Thyroid gland (tissue), 4 donors: ENCODE data around the gene OR6B2. TPM values are rescaled to one million over a fixed set of nuclear protein-coding genes. Genes with fewer than 3 reads are reported as not detected.

Experiments used
- DNase-seq, 2 donors: peaks; one replicate each; pipeline ENCODE4 v3.0.0-alpha.2; 2019
- H3K27ac ChIP-seq, 3 donors: fragments of 200-600 bp; sonication (generic); 1 replicate in 2 of 3; 2 replicates in 1 of 3; pipeline ENCODE4 v1.5.1; 2016 to 2019; ENCODE audit warnings: mild to moderate bottlenecking in 1 of 3, moderate library complexity in 1 of 3
- H3K27me3 ChIP-seq: fragments of 200-600 bp; sonication (generic); one replicate; pipeline ENCODE4 v1.5.1; 2019
- H3K36me3 ChIP-seq, 2 donors: fragments of 200-600 bp; sonication (generic); one replicate each; pipeline ENCODE4 v1.5.1; 2016 to 2019
- H3K4me1 ChIP-seq, 2 donors: fragments of 200-600 bp; sonication (generic); one replicate each; pipeline ENCODE4 v1.5.1; 2017 to 2019
- H3K4me3 ChIP-seq, 3 donors: fragments of 200-600 bp; sonication (generic); replicated peaks in 1 of 3; 1 replicate in 2 of 3; 2 replicates in 1 of 3; pipeline ENCODE4 v1.5.1; 2016; ENCODE audit warnings: mild to moderate bottlenecking in 1 of 3
- H3K9me3 ChIP-seq: fragments of 200-600 bp; sonication (generic); one replicate; pipeline ENCODE4 v1.5.1; 2017
- CTCF ChIP-seq, 6 experiments: fragments of 200-600 bp in 3 of 6; fragments of 450-650 bp in 3 of 6; sonication (generic) in 3 of 6; IDR thresholded peaks; one replicate each; pipeline ENCODE4 v1.5.1; 2016 to 2019; ENCODE audit warnings: antibody characterized with exemption in 6 of 6, mild to moderate bottlenecking in 2 of 6, inconsistent platforms in 1 of 6, moderate library complexity in 1 of 6
- POLR2A ChIP-seq, 2 donors: fragments of 450-650 bp; IDR thresholded peaks; one replicate each; pipeline ENCODE4 v1.6.1; 2017; ENCODE audit warnings: antibody characterized with exemption in 2 of 2, mild to moderate bottlenecking in 2 of 2, moderate library complexity in 1 of 2
- WGBS, 2 donors: methylation state at CpG; one replicate each; pipeline ENCODE4 v1.1.5; 2017; 5-methylcytosine and 5-hydroxymethylcytosine counted together
- intact Hi-C: fragments of 100-400 bp; cut with DNase I; formaldehyde crosslinking; loops from one replicate; pipeline ENCODE4 v1.15.1; 2023
- total RNA-seq, 4 donors: library from RNA; depleted of rRNA; stranded (reverse); fragments of >200 nt; gene quantifications; one replicate each; pipeline ENCODE4 v1.2.3, GENCODE V29; 2016

Gene OR6B2
- total RNA-seq, 4 donors from 2014 or later, result not detected

GRCh38 chr2:240024766-240025165, 5.5 kb downstream of the OR6B2 start:
- no peaks in the 10 kb centered on the region for H3K9me3 ChIP-seq
- no peak for DNase-seq
- H3K36me3 ChIP-seq, result peaks cover 12 to 13% of the 10 kb centered on the region in 2 donors
- H3K27me3 ChIP-seq, result no peaks in the 10 kb centered on the region
- peaks cover 10 to 12% of the 10 kb centered on the region in 2 donors for H3K4me1 ChIP-seq
- peak overlapping the region; percentile 78 to 96 (median 91) for H3K4me3 ChIP-seq
- no peak for TF ChIP-seq POLR2A (IDR thresholded peaks at IDR 0.05)
- TF ChIP-seq CTCF (IDR thresholded peaks at IDR 0.05), result no peak
- intact Hi-C loops, result no loop called here
- 0% methylated on average over 16 to 19 of the region's 22 CpGs for WGBS, 2 donors
- H3K27ac ChIP-seq, result peak overlapping the region in 2 of 3 donors; percentile 88 to 89

- H3K4me1 ChIP-seq, result peaks cover 10 to 12% of the 10 kb centered on the region in 2 donors
- DNase-seq, result no peak
- TF ChIP-seq CTCF (IDR thresholded peaks at IDR 0.05) (no peak), POLR2A (IDR thresholded peaks at IDR 0.05) (no peak)
- no peak overlapping the region for H3K4me3 ChIP-seq
- no peaks in the 10 kb centered on the region for H3K27me3 ChIP-seq
- intact Hi-C loops, result no loop called here
- peaks cover 16 to 19% of the 10 kb centered on the region in 2 donors for H3K36me3 ChIP-seq
- 78 to 80% methylated on average over 9 of the region's 9 CpGs for WGBS, 2 donors
- H3K27ac ChIP-seq, result no peak overlapping the region
- H3K9me3 ChIP-seq, result no peaks in the 10 kb centered on the region
Measured at GRCh38 chr2:240023792-240024191, 6.4 kb downstream of the OR6B2 start.

- Histone ChIP-seq H3K4me1 (peaks cover 10 to 12% of the 10 kb centered on the region in 2 donors), H3K4me3 (no peak overlapping the region), H3K9me3 (no peaks in the 10 kb centered on the region), H3K27me3 (no peaks in the 10 kb centered on the region), H3K27ac (no peak overlapping the region), H3K36me3 (peaks cover 38 to 41% of the 10 kb centered on the region in 2 donors)
- TF ChIP-seq POLR2A (IDR thresholded peaks at IDR 0.05), result no peak
- TF ChIP-seq CTCF (IDR thresholded peaks at IDR 0.05), result peak in 5 of 6 experiments; percentile 24 to 76 (median 44)
- intact Hi-C loops, result no loop called here
- WGBS, 2 donors, result 61 to 63% methylated on average over 8 of the region's 9 CpGs
- DNase-seq, result peak; percentile 60 to 65
Measured at GRCh38 chr2:240021488-240022104, 8.6 kb downstream of the OR6B2 start.

GRCh38 chr2:240018071-240018750, 12.0 kb downstream of the OR6B2 start:
- intact Hi-C loops, result no loop called here
- DNase-seq, result no peak
- Histone ChIP-seq H3K36me3 (peaks cover 61 to 64% of the 10 kb centered on the region in 2 donors), H3K27me3 (no peaks in the 10 kb centered on the region), H3K4me1 (peaks cover 0 to under 1% of the 10 kb centered on the region in 2 donors), H3K4me3 (no peak overlapping the region), H3K27ac (no peak overlapping the region), H3K9me3 (no peaks in the 10 kb centered on the region)
- TF ChIP-seq POLR2A (IDR thresholded peaks at IDR 0.05), result no peak
- TF ChIP-seq CTCF (IDR thresholded peaks at IDR 0.05), result no peak
- 95 to 97% methylated on average over 11 of the region's 11 CpGs for WGBS, 2 donors

- intact Hi-C loops, result no loop called here
- Histone ChIP-seq H3K27me3 (no peaks in the 10 kb centered on the region), H3K36me3 (peaks cover 52 to 58% of the 10 kb centered on the region in 2 donors), H3K9me3 (no peaks in the 10 kb centered on the region), H3K4me3 (no peak overlapping the region), H3K4me1 (no peaks in the 10 kb centered on the region), H3K27ac (no peak overlapping the region)
- 92 to 97% methylated on average over 9 of the region's 9 CpGs for WGBS, 2 donors
- DNase-seq, result no peak
- TF ChIP-seq CTCF (IDR thresholded peaks at IDR 0.05) (no peak), POLR2A (IDR thresholded peaks at IDR 0.05) (no peak)
Measured at GRCh38 chr2:240014327-240014726, 15.9 kb downstream of the OR6B2 start.
